ENCODE results near the gene RAB8A.

RAB8A gene

GRCh38 chr19:16125737-16126495 lies 14.2 kb downstream of the RAB8A start:
- TF ChIP-seq, protein P1, sequence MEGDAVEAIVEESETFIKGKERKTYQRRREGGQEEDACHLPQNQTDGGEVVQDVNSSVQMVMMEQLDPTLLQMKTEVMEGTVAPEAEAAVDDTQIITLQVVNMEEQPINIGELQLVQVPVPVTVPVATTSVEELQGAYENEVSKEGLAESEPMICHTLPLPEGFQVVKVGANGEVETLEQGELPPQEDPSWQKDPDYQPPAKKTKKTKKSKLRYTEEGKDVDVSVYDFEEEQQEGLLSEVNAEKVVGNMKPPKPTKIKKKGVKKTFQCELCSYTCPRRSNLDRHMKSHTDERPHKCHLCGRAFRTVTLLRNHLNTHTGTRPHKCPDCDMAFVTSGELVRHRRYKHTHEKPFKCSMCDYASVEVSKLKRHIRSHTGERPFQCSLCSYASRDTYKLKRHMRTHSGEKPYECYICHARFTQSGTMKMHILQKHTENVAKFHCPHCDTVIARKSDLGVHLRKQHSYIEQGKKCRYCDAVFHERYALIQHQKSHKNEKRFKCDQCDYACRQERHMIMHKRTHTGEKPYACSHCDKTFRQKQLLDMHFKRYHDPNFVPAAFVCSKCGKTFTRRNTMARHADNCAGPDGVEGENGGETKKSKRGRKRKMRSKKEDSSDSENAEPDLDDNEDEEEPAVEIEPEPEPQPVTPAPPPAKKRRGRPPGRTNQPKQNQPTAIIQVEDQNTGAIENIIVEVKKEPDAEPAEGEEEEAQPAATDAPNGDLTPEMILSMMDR (IDR thresholded peaks at IDR 0.05; ENCODE audit: low read depth, low read length), result no peak

GRCh38 chr19:16127080-16127479 lies 15.4 kb downstream of the RAB8A start:
- DNase-seq (ENCODE audit: extremely low read depth, low read depth), result no peak
- TF ChIP-seq, protein P1 (IDR thresholded peaks at IDR 0.05; ENCODE audit: low read depth, low read length), result no peak

More at GRCh38 chr19:16125737-16126495, 14.2 kb downstream of the RAB8A start:
- DNase-seq (ENCODE audit: extremely low read depth, low read depth), result no peak

DNA sequence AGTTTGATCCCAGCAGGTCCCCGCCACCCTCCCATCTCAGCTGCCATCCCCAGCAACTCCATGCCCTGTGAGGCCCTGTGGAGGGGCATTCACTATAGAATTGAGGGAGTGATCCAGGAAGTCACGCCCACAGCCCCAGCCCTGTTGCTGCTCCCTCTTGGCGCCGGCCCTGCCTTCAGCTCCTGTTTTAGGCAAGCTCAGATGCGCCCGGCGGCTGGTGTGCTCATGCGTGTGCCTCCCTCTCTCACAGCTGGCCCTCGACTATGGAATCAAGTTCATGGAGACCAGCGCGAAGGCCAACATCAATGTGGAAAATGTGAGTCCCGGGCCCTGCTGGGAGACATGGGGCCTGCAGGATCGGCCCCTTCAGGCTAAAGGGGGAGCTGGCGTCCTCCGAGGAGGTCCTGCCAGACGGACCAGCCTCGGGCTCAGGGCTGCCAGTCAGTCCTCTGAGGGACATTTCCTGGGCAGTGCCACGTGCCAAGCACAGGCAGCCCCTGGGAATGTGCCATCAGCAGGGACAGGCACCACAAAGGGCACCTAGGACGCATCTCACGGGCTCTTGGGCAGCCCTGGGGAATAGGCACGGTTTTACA lies 16.2 kb downstream of the RAB8A start:
- TF ChIP-seq, protein P1 (IDR thresholded peaks at IDR 0.05; ENCODE audit: low read depth, low read length), result no peak
- no peak for DNase-seq (ENCODE audit: extremely low read depth, low read depth)

GRCh38 chr19:16131648-16132047 lies 20.0 kb downstream of the RAB8A start:
- no peak for DNase-seq (ENCODE audit: extremely low read depth, low read depth)
- TF ChIP-seq, protein P1 (IDR thresholded peaks at IDR 0.05; ENCODE audit: low read depth, low read length), result no peak

GRCh38 chr19:16133818-16134217 lies 22.1 kb downstream of the RAB8A start:
- TF ChIP-seq, protein P1 (IDR thresholded peaks at IDR 0.05; ENCODE audit: low read depth, low read length), result no peak
- DNase-seq (ENCODE audit: extremely low read depth, low read depth), result no peak

GRCh38 chr19:16134510-16134909 lies 22.8 kb downstream of the RAB8A start:
- no peak for DNase-seq (ENCODE audit: extremely low read depth, low read depth)
- TF ChIP-seq, protein P1 (IDR thresholded peaks at IDR 0.05; ENCODE audit: low read depth, low read length), result no peak

DNA sequence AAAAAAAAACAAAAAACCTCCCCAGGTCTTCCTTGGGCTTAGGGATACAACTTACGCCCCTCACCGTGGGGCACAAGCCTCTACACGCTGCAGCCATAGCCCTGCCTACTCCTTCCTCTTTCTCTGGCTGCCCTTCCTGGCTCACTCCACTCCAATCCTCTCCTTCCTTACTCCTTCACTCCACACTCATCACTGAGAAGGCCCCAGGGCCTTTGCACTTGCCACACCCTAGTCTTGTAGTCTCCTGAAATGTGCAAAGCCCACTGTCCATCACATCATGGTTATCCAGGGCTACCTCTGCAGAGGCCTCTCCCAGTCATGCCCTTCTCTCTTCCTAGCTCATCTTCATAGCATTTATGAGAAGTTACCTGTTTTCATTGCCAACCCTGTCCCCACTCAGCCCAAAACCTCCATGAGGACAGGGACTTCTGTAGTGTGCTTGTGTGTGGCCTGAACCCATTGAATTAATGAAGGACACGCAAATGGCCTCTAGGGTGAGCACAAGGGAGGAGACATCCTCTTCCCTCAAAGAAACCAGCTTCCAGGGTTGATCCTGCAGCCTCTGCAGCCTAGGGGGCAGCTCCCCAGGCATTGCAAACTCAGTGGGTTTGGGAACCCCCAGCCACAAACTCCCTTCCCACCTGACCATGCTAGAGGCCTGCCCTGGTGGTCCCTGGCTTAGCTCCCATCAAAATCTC lies 23.9 kb downstream of the RAB8A start:
- DNase-seq (ENCODE audit: extremely low read depth, low read depth), result no peak
- TF ChIP-seq, protein P1 (IDR thresholded peaks at IDR 0.05; ENCODE audit: low read depth, low read length), result no peak

All from AG09319 (cell line).